NCI-H69 (cell line): ENCODE data around the gene NOTO.
"Not testable (repeated sequence)": the region's sequence is repeated elsewhere in the genome, so short reads cannot be mapped to it uniquely, and the experiment has no call there.

ENCODE experiments used
- DNase-seq: peaks from one replicate; lab custom pipeline; 2025; lab: John Stamatoyannopoulos, UW

NOTO gene, protein sequence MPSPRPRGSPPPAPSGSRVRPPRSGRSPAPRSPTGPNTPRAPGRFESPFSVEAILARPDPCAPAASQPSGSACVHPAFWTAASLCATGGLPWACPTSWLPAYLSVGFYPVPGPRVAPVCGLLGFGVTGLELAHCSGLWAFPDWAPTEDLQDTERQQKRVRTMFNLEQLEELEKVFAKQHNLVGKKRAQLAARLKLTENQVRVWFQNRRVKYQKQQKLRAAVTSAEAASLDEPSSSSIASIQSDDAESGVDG

DNA sequence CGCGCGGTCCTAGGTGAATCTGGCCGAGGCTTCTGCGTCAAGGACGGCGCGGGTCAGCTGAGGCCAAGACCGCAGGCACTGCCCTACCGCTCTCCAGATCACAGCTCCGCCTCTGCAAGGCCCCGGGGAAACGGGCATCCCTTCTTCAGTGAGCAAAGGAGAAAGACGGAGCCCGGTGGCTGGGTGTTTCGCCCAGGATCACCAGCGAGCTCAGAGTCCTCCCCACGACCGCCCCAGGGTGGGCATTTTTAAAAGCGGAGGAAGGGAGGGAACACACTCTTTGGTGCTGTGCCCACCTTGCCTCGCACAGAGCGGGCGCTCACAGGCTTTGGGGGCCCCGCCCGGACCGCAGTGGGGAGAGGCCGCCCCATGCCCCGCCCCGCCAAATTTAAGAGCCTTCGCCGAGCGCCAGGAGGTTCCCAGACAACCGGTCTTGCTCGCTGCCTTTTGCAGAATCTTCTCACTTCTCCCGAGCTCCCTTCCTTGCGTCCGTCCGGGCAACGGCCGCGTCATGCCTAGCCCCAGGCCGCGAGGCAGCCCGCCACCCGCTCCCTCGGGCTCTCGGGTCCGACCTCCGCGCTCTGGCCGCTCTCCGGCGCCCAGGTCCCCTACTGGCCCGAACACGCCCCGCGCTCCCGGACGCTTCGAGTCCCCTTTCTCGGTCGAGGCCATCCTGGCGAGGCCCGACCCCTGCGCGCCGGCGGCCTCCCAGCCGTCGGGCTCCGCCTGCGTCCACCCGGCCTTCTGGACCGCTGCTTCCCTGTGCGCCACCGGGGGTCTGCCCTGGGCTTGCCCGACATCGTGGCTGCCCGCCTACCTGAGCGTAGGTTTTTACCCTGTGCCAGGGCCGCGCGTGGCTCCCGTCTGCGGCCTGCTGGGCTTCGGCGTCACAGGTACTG, at the start of gene NOTO:
Gene NOTO, plus strand, starts transcription at position 419 of the 899 bp plus-strand sequence. Its CDS starts 93 bp downstream, at position 512.
- peak; percentile 27 for DNase-seq

DNA sequence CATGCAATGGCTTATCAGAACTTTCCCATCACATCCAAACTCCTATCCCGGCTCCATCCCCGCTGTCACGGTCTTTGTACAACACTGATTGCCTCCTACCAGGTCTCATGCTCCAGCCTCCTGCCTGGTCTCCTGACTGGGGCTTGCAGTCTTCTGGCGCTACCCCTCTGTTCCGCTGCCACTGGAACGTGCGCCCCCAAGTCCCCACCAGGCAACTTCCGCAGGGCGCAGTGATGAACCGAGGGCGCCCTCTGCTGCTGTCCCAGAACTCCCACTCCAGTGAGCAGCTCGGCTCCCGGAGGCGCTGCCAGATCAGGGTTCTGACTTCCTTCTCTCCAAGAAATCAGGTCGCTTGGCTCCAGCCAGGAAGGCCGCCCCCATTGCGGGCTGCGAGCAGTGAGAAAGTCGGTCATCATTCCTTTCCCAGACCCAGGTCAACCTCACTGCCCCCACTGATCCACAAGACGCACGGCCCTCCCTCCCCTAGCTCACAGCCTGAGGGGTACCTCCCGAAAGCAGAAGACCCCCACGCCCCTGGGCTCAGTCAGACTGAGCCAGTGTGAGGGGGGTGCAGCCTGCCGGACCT, 45.7 kb upstream of the NOTO start:
- peak; percentile 36 for DNase-seq

DNA sequence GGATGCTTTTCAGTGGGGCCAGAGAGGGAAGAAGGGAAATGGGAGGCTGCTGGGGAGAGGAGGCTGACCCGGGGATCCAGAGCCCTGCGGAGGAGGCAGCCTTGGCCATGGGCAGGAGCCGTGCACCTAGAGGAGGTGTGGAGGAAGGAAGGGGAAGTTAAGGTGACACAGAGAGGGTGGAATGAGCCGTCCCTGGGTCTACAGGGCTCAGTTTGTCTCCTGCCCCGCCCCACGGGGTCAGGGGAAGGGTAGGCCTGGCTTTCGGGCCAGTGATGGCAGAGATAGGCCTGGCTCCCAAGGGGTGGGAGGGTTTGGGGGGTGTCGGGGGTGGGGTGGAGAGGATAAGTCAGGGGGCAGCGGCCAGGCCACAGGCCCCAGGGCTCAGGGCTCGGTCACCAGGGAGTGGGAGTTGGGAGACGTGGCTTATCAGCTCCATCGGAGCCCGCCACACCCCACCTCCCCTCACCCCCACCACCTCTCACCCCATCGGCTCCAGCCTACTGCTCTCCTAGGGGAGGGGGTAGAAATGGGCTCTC, 39.5 kb upstream of the NOTO start:
- no peak for DNase-seq

DNA sequence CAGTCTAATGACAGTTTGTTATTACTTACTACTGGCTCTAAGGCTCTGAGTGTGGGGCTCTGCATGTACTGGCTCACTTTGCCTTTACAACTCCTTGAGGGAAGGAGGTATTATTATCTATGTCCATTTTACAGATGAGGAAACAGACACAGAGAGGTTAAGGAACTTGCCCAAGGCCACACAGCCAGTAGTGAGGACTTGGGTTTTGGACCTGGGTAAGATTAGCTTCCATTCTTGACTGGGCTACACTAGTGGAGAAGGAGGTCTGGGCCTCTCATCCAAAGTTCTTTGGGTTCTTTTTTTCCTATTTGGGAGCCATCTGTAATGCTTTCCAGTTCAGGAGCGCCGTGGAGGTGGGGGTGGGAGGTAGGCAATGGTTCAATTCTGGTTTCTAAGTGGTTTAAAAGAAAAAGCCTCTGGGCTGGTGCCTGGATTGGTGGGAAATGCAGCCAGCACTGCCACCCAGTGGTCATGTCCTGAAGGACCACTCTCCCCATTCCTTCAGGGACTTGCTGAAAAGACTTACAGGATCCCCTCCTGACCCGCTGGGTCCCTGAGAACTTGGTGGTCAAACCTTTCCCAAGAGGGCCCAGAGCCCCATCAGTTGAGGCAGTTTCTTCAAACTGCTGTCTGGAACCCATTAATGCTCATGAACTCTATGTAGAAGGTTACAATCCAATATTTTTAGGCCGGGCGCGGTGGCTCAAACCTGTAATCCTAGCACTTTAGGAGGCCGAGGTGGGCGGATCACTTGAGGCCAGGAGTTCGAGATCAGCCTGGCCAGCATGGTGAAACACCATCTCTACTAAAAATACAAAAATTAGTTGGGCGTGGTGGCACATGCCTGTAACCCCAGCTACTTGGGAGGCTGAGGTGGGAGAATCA, 38.6 kb upstream of the NOTO start:
- DNase-seq = peak; percentile 45

DNA sequence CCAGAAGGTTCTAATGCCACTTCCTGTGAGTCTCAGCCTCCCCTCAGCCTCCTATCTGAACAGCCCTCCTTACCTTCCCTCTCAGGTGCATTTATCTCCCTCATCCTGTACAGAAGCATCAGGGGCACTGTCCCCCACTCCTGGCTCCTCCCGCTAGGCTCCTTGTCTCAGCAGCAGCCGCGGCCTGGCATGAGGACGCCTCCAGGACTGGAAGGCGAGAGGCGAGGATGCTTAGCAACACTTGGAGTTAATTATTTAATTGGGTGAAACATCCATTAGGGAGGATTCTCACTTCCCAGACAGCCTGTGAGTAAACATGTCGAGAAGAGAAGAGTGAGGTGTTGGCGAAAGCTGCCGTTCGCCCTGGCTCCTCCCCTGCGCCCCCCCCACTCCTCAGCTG, 36.4 kb upstream of the NOTO start:
- peak; percentile 60 for DNase-seq

DNA sequence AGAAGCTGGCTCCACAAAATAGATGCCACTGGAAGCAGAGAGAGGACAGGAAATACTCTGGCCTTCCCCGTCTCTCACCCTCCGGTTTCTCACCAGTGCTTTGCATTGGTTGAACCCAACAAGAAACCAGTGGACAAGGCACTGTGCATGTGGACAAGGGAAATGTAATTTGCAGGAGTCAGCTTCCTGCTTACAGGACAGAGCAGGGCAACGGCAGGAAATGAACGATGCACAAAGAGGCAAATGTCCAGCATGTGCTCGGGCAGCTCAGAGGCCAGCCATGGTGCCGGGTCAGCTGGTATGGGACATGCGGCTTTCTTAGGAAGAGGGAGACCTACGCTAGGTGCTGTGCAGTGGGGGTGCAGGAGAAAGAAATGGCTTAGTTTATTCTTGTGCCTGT, 35.6 kb upstream of the NOTO start:
- DNase-seq = not testable (repeated sequence)

DNA sequence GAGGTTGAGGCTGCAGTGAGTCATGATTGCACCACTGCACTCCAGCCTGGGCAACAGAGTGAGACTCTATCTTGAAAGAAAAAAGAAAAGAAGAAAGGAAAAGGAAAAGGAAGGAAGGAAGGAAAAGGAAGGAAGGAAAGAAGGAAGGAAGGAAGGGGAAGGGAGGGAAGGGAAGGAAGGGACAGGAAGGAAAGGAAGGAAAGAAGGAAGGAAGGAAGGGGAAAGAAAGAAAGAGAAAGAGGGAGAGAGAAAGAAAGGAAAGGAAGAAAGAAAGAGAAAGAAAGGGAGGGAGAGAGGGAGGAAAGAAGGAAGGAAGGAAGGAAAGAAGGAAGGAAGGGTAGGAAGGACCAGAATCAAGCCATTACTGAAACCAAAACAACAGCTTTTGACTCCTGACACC, 34.0 kb upstream of the NOTO start:
- DNase-seq = not testable (repeated sequence)

DNA sequence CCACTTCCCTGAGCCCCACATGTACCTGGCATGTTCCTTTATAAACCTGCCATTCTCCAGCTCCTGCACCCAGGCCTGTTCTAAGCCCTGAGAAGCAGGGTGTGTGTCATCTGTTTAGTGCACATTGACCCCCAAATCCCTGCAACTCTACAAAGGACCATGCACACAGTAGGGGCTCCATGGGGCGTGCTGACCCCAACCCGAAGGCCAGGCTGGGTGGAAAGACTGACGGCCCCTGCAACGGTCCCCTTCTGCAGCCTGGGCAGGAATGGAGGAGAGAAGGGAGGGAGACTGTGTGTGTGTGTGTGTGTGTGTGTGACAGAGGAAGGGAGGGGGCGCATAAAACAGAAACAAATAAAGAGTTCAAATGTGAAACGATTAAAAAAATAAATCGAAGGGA, 32.0 kb upstream of the NOTO start:
- DNase-seq = not testable (repeated sequence)

DNA sequence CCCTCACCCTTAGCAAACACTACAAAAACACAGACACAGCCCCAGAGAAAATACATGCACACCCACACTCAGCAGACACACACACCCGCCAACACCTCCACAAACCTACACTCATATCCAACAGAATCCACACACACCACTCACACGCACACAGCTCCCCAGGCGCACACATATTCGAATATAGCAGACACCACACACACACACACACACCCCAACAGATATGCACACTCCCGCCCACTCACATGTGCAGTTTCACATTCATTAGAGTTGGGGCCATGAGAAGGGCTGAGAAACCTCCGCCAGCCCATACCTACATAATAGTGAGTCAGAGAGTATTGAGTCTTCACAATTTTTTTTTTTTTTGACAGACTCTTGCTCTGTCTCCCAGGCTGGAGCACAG, 29.4 kb upstream of the NOTO start:
- no peak for DNase-seq

DNA sequence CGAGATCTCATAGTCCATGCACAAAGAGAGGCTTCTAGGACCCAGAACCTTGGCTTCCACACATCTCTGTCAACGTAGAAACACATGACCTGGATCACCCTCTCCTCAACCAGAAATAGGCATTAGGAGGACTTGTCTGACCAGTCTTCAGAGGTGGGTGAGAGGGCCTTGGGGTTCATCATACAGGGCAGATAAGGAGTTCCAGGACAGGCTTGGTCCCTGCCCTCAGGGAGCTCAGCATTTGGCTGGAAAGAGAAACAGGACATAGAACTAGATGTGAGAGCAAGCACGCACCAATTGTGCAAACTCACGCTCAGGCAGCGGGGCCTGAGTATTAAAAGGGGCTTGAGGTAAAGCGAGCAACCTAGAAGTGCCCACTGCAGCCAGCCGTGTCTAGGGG, 28.6 kb upstream of the NOTO start:
- DNase-seq = no peak

DNA sequence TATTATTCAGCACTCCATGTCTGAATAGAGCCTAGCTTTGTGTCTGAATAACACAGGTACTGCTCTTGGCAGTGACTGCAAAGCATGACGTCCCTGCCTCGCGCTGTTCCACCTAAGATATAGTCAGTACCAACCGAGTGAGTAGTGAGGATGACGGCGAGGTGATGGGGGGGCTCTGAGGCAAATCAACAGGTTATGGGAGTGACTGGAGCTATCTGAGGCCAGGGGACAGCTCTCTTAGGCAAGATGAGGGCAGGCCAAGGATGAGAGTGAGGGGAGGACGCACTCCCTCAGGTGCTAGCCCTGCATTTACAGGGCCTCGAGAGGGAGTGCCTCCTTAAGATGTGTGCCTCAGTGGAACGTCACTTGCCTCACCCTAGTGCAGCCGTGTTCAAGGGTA, 28.1 kb upstream of the NOTO start:
- no peak for DNase-seq

DNA sequence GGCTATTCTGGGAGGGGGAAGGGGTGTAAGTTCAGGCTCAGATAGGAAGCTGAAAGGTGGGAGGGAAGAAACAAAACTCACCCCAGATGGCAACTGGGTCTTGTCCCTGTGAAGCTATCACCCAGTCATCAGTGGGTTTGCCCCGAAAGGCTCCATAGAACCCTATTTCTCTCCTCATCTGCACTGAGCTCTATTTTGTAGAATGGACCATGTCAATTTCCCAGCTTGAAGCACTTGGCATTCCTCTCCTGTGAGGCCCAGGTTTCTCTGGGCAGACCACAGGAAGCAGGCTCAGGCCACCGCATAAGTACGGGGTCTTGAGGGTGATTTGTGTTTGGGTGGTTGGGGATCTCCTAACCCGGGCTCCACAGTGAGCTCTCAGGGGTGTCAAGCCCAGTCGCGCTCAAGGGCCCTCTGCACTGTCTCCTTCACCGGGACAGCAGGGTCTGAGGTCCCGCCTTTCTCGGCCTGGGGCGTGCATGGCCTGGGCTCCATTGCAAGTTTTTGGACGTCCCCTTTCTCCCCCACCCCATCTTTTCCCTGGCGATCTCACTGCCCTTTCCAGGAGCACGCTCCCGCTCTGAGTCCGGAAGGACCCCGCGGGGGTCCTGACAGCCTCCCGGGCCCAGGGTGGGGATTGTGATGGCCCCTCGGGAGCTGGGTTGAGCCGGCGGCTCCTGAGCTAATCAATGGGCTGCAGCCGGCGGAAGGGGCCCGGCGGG, 27.3 kb upstream of the NOTO start:
- DNase-seq = no peak

DNA sequence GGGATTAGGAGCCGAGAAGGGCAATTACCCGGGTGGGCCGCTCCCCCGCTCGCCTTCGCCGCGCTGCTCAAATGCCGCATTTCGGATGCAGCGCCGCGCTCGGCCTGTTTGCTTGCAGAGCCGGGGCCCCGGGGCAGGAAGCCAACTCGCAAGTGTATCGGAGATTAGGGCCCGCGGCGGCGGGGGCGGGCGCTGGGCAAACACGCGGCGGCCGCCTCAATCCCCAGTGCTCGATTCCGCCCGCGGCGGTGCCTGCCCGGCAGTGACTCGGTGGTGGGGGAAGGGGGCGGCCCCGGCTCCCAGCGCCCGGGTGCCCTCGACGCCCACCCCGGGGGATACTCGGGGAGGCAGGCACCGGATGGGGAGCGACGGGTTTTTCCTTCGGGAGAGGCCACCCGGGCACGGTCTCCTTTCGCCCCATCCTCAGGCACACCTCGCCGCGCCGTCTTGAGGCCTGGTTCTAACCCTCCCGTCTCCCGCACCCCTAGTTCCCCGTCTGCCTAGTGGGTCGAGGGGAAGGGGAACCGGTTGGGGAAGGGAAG, 26.6 kb upstream of the NOTO start:
- DNase-seq = peak; percentile 76

DNA sequence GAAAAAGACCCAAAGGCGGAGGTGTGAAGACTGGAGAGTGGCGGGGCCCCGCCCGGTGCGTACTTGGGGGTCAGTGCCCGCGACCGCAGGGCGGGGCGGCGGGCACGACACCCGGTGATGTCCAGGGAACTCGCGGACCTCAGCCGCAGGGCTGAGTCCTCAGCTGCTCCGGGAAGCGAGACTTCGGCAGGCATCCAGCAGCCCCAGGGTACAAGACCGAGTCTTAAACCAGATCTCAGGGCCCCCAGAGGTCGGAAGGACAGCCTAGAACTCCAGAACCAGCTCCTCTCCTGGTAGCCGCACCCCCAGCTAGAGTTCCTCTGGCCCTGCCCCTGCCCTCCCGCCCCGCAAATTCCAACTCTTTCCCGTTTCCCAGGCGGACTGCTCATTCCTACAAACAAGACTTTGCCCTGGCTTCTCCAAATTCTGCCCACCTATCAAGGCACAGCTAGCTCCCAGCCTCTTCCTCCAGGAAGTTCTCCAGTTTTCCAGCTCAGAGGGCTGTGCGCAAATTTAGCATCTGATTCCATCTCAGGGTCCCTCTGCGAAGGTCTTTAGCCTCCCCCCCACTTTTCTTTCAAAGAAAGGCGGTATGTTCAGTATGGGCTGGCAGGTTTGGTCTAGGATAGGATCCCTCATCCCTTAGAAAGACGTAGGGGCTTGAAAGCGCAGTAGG, 26.0 kb upstream of the NOTO start:
- peak; percentile 25 for DNase-seq

DNA sequence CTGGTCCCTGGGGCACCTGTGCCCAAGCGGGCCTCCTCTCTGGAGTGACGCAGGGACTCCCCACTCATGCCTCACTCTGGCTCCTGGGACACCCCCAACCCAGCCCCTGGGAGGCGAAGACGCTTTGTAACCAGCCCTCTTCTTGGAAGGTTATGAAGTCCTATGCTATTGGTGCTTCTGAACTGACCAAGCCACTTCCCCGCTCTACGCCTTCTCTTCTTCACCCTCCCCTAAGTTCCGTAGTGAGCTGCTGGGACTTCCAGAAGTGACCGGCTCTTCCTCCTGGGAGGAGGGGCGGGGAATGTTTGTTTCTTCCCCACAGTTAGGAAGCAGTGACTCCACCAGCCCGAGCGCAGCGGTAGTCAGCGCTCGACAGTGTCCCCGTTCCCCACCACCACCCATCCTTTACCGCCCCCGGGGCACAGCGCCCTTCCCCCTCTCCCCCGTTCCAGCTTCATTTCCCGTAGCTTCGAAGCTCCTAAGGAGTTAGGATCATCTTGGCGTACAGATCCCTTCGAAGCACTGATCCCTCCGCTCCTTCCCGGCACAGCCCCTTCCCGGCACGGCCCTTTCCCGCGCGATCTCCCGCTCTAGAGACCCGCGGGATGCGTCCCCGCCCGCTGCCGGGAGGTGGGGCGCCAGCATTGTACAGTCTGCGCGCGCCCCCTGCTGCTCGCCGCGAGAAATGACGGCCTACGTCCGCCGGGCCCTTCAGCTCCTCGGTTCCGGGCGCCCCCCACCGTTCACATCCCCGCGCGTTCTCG, 25.3 kb upstream of the NOTO start:
- peak; percentile 83 for DNase-seq

DNA sequence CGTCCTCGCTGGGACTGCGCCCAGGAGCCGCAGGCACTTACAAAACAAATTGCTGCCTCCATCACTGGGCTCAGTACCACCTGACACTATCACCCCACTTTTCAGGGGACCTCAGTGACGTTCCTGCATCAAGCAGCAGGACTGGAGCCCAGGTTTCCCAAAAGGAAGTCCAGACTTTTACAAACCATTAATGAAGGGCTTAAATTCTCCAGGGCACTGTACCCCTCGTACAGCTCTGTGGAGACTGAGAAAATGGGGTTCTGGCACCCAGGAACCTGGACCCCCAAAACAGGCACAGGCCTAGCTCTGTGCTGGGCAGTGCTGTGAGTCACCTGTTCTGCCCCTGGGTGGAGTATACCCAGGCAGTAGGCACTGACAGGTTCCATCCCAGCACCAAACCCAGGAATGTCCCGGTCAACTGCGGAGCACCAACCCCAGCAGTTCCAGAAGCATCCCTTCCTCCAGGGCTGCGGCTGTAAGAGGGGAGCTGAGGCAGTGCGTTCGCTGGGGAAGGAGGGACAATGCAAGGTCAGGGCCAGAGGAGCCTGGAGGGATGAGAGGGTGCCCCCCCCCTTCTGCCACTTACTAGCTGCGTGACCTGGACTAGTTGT, 24.6 kb upstream of the NOTO start:
- no peak for DNase-seq

DNA sequence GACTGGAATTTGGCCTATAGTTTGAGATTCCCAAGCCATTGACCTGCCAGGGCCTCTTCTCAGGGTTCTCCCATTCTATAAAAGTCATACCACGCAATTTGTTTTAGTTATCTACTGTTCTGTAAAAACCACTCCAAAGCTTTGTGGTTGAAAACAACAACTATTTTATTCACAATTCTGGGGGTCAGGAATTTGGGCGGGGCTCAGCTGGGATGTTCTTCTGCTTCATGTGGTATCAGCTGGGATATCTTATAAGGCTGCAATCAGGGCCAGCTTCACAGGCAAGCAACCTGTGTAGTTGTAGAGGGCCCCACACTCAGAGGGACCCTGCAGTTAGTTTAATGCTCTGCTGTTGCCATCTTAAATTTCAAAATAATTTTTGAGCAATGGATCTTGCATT, 16.4 kb upstream of the NOTO start:
- no peak for DNase-seq

DNA sequence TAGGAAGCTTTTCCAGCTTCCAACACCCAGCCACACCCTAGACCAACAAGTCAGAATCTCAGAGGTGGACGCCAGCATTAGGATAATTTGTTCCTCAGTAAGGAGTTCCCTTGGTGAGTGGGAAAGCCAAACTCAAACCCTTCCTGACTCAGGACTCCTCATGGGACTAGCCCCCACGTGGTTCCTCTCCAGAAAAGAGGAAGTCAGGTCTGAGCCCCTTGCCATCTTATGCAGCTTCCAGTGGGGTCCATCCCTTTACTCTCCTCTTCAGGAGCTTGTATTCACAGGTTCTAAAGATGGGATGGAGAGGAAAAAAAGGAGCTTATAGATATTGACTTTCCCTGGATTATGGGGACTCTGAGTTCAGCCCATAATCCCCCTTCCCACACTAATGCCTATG, 14.8 kb upstream of the NOTO start:
- no peak for DNase-seq

DNA sequence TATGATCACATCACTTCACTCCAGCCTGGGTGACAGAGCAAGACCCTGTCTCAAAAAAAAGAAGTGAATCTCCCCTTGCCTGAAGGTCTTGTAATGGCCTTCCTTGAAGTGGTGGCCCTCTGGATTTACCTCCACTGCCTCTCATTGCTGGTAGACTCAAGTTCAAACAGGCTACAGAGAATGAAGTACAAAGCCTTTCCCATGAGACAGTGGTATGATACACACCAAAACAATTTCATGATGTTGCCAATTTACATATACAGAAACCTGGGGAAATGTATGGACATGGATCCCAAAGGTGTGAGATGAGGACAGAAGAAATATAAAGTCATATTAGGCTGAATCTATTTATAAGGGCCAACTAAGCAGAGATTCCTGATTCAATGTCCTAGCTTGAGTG, 4.8 kb upstream of the NOTO start:
- no peak for DNase-seq
